Mucosa of rectum (tissue), 2 donors: ENCODE results near the gene PADI4.

Experiments
- H3K27ac ChIP-seq, 2 donors: one replicate each; pipeline ENCODE4 v1.7.0; 2013; ENCODE audit warnings: inconsistent platforms in 2 of 2, low read depth in 2 of 2, low read length in 2 of 2
- H3K27me3 ChIP-seq, 2 donors: one replicate each; pipeline ENCODE4 v1.7.0; 2013; ENCODE audit warnings: low read length in 2 of 2; ENCODE audit not compliant: control insufficient read depth in 2 of 2, insufficient read depth in 2 of 2
- H3K36me3 ChIP-seq, 2 donors: one replicate each; pipeline ENCODE4 v1.7.0; 2013; ENCODE audit warnings: low read length in 2 of 2; ENCODE audit not compliant: control insufficient read depth in 2 of 2, insufficient read depth in 2 of 2
- H3K4me1 ChIP-seq, 2 donors: one replicate each; pipeline ENCODE4 v1.7.0; 2013; ENCODE audit warnings: low read length in 2 of 2, mild to moderate bottlenecking in 1 of 2; ENCODE audit not compliant: control insufficient read depth in 2 of 2, insufficient read depth in 2 of 2
- H3K4me3 ChIP-seq, 2 donors: one replicate each; pipeline ENCODE4 v1.7.0; 2013; ENCODE audit warnings: low read length in 2 of 2
- H3K9ac ChIP-seq, 2 donors: one replicate each; pipeline ENCODE4 v1.7.0; 2013; ENCODE audit warnings: low read length in 2 of 2, low read depth in 1 of 2, mild to moderate bottlenecking in 1 of 2
- H3K9me3 ChIP-seq, 2 donors: one replicate each; pipeline ENCODE4 v1.7.0; 2013; ENCODE audit warnings: low read length in 2 of 2; ENCODE audit not compliant: control insufficient read depth in 2 of 2
- donor health status: healthy.
- donor health status: Normal muscosa, but diverticular disease.

PADI4 gene

GRCh38 chr1:17346046-17346789 lies 38.2 kb downstream of the PADI4 start:
- H3K4me1 ChIP-seq = peaks cover 0 to 5% of the 10 kb centered on the region in 2 donors
- H3K9ac ChIP-seq = no peak overlapping the region
- no peaks in the 10 kb centered on the region for H3K9me3 ChIP-seq
- H3K27ac ChIP-seq = no peak overlapping the region
- no peak overlapping the region for H3K4me3 ChIP-seq
- H3K36me3 ChIP-seq = no peaks in the 10 kb centered on the region
- H3K27me3 ChIP-seq = peaks cover 0 to 8% of the 10 kb centered on the region in 2 donors

GRCh38 chr1:17347769-17348592 lies 40.0 kb downstream of the PADI4 start:
- Histone ChIP-seq H3K27ac (no peak overlapping the region), H3K9me3 (no peaks in the 10 kb centered on the region), H3K9ac (no peak overlapping the region), H3K36me3 (no peaks in the 10 kb centered on the region), H3K27me3 (peaks cover 0 to 11% of the 10 kb centered on the region in 2 donors), H3K4me1 (peaks cover 0 to 5% of the 10 kb centered on the region in 2 donors), H3K4me3 (no peak overlapping the region)

- Histone ChIP-seq H3K27ac (no peak overlapping the region), H3K4me1 (peaks cover 0 to 5% of the 10 kb centered on the region in 2 donors), H3K4me3 (no peak overlapping the region), H3K9ac (no peak overlapping the region), H3K36me3 (no peaks in the 10 kb centered on the region), H3K27me3 (peaks cover 3 to 11% of the 10 kb centered on the region in 2 donors), H3K9me3 (no peaks in the 10 kb centered on the region)
These were observed 40.7 kb downstream of the PADI4 start for GRCh38 chr1:17348593-17349234.

- Histone ChIP-seq H3K36me3 (no peaks in the 10 kb centered on the region), H3K27ac (no peak overlapping the region), H3K4me1 (peaks cover 0 to 5% of the 10 kb centered on the region in 2 donors), H3K27me3 (peaks cover 3 to 11% of the 10 kb centered on the region in 2 donors), H3K9ac (no peak overlapping the region), H3K4me3 (no peak overlapping the region), H3K9me3 (no peaks in the 10 kb centered on the region)
These were observed 42.1 kb downstream of the PADI4 start for GRCh38 chr1:17350083-17350482.

- Histone ChIP-seq H3K36me3 (no peaks in the 10 kb centered on the region), H3K27me3 (peaks cover 3 to 11% of the 10 kb centered on the region in 2 donors), H3K9ac (no peak overlapping the region), H3K4me1 (peaks cover 0 to 5% of the 10 kb centered on the region in 2 donors), H3K27ac (no peak overlapping the region), H3K4me3 (no peak overlapping the region), H3K9me3 (no peaks in the 10 kb centered on the region)
These were observed 43.0 kb downstream of the PADI4 start for GRCh38 chr1:17350928-17351446.

GRCh38 chr1:17351598-17352324 lies 43.8 kb downstream of the PADI4 start:
- Histone ChIP-seq H3K27me3 (peaks cover 3 to 5% of the 10 kb centered on the region in 2 donors), H3K4me1 (peaks cover 0 to 5% of the 10 kb centered on the region in 2 donors)

GRCh38 chr1:17352419-17352909 lies 44.5 kb downstream of the PADI4 start:
- peaks cover 3 to 5% of the 10 kb centered on the region in 2 donors for H3K27me3 ChIP-seq

More at GRCh38 chr1:17351598-17352324, 43.8 kb downstream of the PADI4 start:
- no peaks in the 10 kb centered on the region for H3K36me3 ChIP-seq
- no peak overlapping the region for H3K9ac ChIP-seq
- H3K9me3 ChIP-seq = no peaks in the 10 kb centered on the region
- no peak overlapping the region for H3K27ac ChIP-seq
- H3K4me3 ChIP-seq = no peak overlapping the region

GRCh38 chr1:17355898-17356297 lies 47.9 kb downstream of the PADI4 start:
- Histone ChIP-seq H3K4me1 (no peaks in the 10 kb centered on the region), H3K27me3 (peaks cover 3 to 6% of the 10 kb centered on the region in 2 donors), H3K27ac (no peak overlapping the region), H3K9ac (no peak overlapping the region), H3K36me3 (no peaks in the 10 kb centered on the region), H3K9me3 (no peaks in the 10 kb centered on the region), H3K4me3 (no peak overlapping the region)

More at GRCh38 chr1:17352419-17352909, 44.5 kb downstream of the PADI4 start:
- no peak overlapping the region for H3K9ac ChIP-seq
- no peaks in the 10 kb centered on the region for H3K9me3 ChIP-seq
- peaks cover 0 to 5% of the 10 kb centered on the region in 2 donors for H3K4me1 ChIP-seq
- no peak overlapping the region for H3K4me3 ChIP-seq
- H3K36me3 ChIP-seq = no peaks in the 10 kb centered on the region
- no peak overlapping the region for H3K27ac ChIP-seq

GRCh38 chr1:17356387-17357026 lies 48.5 kb downstream of the PADI4 start:
- Histone ChIP-seq H3K4me1 (no peaks in the 10 kb centered on the region), H3K36me3 (no peaks in the 10 kb centered on the region), H3K9ac (no peak overlapping the region), H3K4me3 (no peak overlapping the region), H3K9me3 (no peaks in the 10 kb centered on the region), H3K27ac (no peak overlapping the region), H3K27me3 (peaks cover 3 to 6% of the 10 kb centered on the region in 2 donors)
